NT2/D1 (cell line): ENCODE measurements around the gene CAGE1.

Experiments used
- YY1 ChIP-seq: IDR thresholded peaks from 2 replicates; pipeline ENCODE4 v1.6.1; 2011; ENCODE audit not compliant: insufficient read length, insufficient read depth
- ZNF274 ChIP-seq: IDR thresholded peaks from 2 replicates; pipeline ENCODE4 v1.6.1; 2011; ENCODE audit warnings: mild to moderate bottlenecking, low read depth, low read length

DNA sequence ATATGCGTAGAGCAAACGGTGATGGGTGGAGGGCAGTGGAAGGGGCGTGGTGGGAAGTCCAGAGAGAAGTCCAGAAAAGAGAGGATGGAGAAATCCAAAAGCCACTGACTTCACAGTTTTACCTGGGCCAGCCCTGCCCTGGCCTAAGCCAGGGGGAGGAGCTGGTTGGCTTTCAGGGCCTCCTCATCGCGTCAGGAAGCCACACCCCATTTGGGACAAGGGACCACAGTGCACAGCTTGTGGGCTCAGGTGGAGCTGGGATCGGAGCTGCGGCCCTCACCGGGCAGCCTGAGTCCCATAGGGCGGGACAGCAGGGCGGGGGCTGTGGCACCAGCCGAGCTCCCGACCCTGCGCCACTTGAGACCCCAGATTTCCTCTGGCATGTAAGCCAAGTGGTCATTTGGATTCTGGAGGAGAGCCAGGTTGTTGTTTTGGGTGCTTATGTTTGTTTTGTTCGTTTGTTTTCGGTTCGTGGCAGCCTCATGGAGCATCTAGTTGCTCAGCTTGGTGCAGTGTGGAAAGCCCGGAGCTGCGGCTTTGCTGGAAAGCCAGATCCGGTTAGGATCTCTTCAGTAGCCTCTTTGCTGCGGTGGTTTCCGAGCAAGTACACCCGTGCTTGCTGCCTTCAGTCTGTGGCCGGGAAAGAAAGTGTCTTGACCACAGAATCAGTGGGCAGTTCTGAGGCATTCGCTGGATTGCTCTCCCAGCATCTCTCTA lies 42.3 kb upstream of the CAGE1 start:
- no peak for TF ChIP-seq ZNF274
- no peak for TF ChIP-seq YY1
